ENCODE measurements around the gene DLK1. TPM values are rescaled to one million over a fixed set of nuclear protein-coding genes. Genes with fewer than 3 reads are reported as not detected.

The DLK1 gene
- total RNA-seq, 2 donors from 2014 or later, result not detected

DNA sequence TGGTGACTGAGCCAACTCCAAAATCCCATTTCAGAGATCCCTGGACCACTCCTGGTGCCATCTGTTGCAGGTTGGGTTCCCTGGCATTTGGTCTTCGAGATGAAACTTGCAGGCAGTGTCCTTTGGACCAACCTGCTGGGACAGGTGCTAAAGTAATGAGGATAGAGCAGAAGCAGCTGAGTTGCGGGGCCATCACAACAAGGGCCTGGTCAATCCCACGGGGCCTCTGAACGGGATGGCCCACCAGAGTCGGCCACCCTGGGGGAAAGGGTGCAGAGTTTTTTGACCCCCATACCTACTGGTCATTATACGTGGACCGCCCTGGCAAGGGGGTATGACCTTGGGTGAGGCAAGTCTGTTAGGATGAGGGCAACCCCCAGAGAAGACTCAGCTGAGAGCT lies 39.3 kb downstream of the DLK1 start:
- no peaks in the 10 kb centered on the region for H3K4me1 ChIP-seq
- peaks cover 0 to 1% of the 10 kb centered on the region in 2 donors for H3K9me3 ChIP-seq
- no peak overlapping the region for H3K4me3 ChIP-seq
- TF ChIP-seq, protein P1, sequence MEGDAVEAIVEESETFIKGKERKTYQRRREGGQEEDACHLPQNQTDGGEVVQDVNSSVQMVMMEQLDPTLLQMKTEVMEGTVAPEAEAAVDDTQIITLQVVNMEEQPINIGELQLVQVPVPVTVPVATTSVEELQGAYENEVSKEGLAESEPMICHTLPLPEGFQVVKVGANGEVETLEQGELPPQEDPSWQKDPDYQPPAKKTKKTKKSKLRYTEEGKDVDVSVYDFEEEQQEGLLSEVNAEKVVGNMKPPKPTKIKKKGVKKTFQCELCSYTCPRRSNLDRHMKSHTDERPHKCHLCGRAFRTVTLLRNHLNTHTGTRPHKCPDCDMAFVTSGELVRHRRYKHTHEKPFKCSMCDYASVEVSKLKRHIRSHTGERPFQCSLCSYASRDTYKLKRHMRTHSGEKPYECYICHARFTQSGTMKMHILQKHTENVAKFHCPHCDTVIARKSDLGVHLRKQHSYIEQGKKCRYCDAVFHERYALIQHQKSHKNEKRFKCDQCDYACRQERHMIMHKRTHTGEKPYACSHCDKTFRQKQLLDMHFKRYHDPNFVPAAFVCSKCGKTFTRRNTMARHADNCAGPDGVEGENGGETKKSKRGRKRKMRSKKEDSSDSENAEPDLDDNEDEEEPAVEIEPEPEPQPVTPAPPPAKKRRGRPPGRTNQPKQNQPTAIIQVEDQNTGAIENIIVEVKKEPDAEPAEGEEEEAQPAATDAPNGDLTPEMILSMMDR (IDR thresholded peaks at IDR 0.05), result no peak
- H3K27me3 ChIP-seq, result no peaks in the 10 kb centered on the region
- H3K36me3 ChIP-seq, result no peaks in the 10 kb centered on the region
- H3K27ac ChIP-seq, result no peak overlapping the region
- DNase-seq (ENCODE audit: low spot score), result no peak

DNA sequence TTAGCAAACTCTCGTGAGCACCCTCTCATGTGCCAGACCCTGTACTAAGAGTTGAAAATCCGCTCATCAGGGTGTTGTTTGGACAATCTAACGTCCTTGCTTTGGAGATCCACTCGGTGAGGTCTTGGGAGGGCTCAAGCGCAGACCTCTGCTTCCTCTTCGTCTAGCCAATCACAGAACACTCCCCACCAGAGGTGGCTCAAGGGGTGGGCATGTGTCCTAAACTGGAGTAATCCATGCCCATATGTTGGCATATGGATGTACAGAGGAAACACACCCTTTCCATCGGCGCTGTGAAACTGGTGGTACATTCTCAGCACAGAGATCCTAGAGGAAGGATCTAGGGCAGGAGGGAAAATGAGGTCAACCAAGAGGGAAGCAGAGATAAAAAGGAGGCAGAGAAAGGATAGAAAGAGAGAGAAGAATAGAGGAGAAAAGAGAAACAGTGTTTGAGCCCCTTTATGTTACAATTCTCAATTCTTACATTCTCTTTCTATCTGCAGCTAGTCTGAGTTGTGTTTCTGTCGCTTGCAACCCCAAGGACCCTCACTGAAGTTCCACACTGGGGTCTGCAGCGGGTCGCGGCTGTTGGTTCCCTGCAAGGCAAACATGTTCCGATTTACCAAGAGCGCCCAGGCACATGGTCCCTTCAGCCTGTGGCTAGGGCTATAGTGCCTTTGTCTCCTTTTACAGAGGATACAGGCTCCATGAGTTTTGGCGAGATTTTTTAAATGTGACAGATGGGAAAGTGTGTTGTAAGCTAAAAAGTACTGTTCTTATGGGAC lies 40.5 kb downstream of the DLK1 start:
- no peak for DNase-seq (ENCODE audit: low spot score)
- H3K27me3 ChIP-seq, result no peaks in the 10 kb centered on the region
- H3K9me3 ChIP-seq, result peaks cover 0 to 8% of the 10 kb centered on the region in 2 donors
- no peak overlapping the region for H3K27ac ChIP-seq
- TF ChIP-seq, protein P1 (IDR thresholded peaks at IDR 0.05), result no peak
- H3K4me3 ChIP-seq, result no peak overlapping the region
- no peaks in the 10 kb centered on the region for H3K36me3 ChIP-seq
- H3K4me1 ChIP-seq, result no peaks in the 10 kb centered on the region

DNA sequence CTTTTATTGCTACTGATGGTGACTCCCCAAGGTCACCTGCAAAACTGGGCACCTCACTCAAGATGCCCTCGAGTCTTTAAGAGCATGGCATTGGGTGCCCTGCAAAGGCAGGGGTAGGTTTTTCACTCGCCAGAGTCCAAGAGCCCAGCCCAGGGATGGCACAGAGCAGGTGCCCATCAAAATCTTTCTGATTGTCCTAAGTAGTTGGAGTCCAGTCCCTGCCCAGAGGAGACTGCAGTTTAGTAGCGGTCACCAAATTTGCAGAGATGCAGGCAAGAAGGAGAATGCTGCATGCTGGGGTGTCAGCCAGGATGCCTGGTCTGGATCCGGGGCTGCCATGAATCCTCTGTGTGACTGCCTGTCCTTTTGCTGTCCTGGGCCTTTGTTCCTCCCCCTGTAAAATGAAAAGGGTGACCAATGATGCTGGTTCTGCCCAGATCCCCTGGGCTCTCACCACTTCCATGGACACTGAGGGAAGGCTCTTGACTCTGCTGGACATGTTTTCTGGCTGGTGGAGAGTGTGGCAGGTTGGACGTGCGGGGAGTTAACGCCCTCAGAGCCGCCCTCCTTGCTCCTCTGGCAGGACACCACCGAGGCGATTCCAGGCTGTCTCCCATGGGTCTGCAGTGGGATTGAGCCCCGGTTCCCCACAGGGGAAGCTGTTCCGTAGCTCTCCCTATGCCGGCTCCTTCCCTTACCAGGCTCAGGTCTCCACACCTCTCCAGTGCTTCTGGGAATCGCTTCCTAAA lies 41.3 kb downstream of the DLK1 start:
- no peak overlapping the region for H3K27ac ChIP-seq
- no peak for DNase-seq (ENCODE audit: low spot score)
- H3K27me3 ChIP-seq, result no peaks in the 10 kb centered on the region
- no peak overlapping the region for H3K4me3 ChIP-seq
- peaks cover 0 to 8% of the 10 kb centered on the region in 2 donors for H3K9me3 ChIP-seq
- H3K4me1 ChIP-seq, result no peaks in the 10 kb centered on the region
- H3K36me3 ChIP-seq, result no peaks in the 10 kb centered on the region
- TF ChIP-seq, protein P1 (IDR thresholded peaks at IDR 0.05), result no peak

- no peaks in the 10 kb centered on the region for H3K4me1 ChIP-seq
- TF ChIP-seq, protein P1 (IDR thresholded peaks at IDR 0.05), result no peak
Measured at GRCh38 chr14:100769035-100769939, 42.6 kb downstream of the DLK1 start.

DNA sequence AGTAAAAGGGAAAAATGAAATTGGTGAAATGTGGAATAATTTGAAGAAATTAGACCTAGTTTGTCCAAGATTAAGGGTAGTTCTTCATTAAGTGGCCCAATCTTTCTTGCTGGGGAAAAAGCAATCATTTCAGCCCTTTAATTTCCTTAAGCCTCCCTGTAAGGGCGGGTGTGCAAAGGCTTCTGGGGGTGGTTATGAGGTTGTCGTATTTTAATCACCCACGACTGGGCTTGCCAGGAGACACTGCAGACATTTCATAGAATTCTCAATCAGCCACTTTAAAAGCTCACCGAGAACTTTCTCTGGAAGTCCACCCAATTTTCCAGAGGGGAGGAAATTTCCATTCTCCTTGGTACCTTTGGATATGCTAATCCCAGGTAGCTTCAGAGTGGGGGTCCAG lies 43.4 kb downstream of the DLK1 start:
- TF ChIP-seq, protein P1 (IDR thresholded peaks at IDR 0.05), result no peak
- H3K27ac ChIP-seq, result no peak overlapping the region
- H3K4me3 ChIP-seq, result no peak overlapping the region
- no peaks in the 10 kb centered on the region for H3K27me3 ChIP-seq
- peaks cover 0 to 8% of the 10 kb centered on the region in 2 donors for H3K9me3 ChIP-seq
- no peaks in the 10 kb centered on the region for H3K36me3 ChIP-seq
- no peak for DNase-seq (ENCODE audit: low spot score)
- no peaks in the 10 kb centered on the region for H3K4me1 ChIP-seq

More at GRCh38 chr14:100769035-100769939, 42.6 kb downstream of the DLK1 start:
- DNase-seq (ENCODE audit: low spot score), result no peak
- Histone ChIP-seq H3K36me3 (no peaks in the 10 kb centered on the region), H3K9me3 (peaks cover 0 to 8% of the 10 kb centered on the region in 2 donors), H3K4me3 (no peak overlapping the region), H3K27ac (no peak overlapping the region), H3K27me3 (no peaks in the 10 kb centered on the region)

Data from right atrium auricular region (tissue), 2 donors.